Caco-2 (cell line): ENCODE results near the gene AGFG1. TPM values are rescaled to one million over a fixed set of nuclear protein-coding genes. Genes with fewer than 3 reads are reported as not detected.
A peak's percentile ranks its signal among the peaks of the same experiment; 100 is the strongest.
"Not testable (repeated sequence)": the region's sequence is repeated elsewhere in the genome, so short reads cannot be mapped to it uniquely, and the experiment has no call there.

Experiments
- BruUV-seq: library from RNA; stranded (reverse); fragments of 400-500 nt; replicated peaks from 2 replicates; lab custom pipeline; 2021; lab: Mats Ljungman, UMichigan
- CTCF ChIA-PET: fragments of 300-600 bp; sonication (Branson Sonifier 250); formaldehyde crosslinking; loops from one replicate; lab custom pipeline; 2022; ENCODE audit warnings: antibody characterized with exemption; lab: Charles Lee
- POLR2A ChIA-PET: fragments of 300-600 bp; sonication (Branson Sonifier 250); formaldehyde crosslinking; loops from one replicate; lab custom pipeline; 2022; ENCODE audit warnings: antibody characterized with exemption; lab: Charles Lee
- DNase-seq, 2 experiments: peaks; one replicate each; pipeline versions ENCODE4 v3.0.0 to v3.0.0-alpha.2; 2020 to 2022
- H3K27me3 ChIP-seq: replicated peaks from 2 replicates; pipeline ENCODE4 v1.6.0; 2011; ENCODE audit warnings: low read length; ENCODE audit not compliant: control insufficient read depth, insufficient read depth
- H3K36me3 ChIP-seq: 2 replicates; pipeline ENCODE4 v1.5.1; 2011; ENCODE audit warnings: low read length; ENCODE audit not compliant: control insufficient read depth, insufficient read depth
- H3K4me1 ChIP-seq: fragments of 250-450 bp; sonication (Bioruptor Pico); 2 replicates; pipeline ENCODE4 v1.5.1; 2020; ENCODE audit warnings: mild to moderate bottlenecking
- H3K4me3 ChIP-seq: 2 replicates; pipeline ENCODE4 v1.5.1; 2011; ENCODE audit warnings: low read depth, mild to moderate bottlenecking, control low read depth, low read length
- H3K9me3 ChIP-seq: fragments of 250-450 bp; sonication (Bioruptor Pico); 2 replicates; pipeline ENCODE4 v1.5.1; 2020; ENCODE audit warnings: mild to moderate bottlenecking, moderate library complexity
- H3K27ac Mint-ChIP-seq: one replicate; pipeline ENCODE4 v1.8.0; 2022; ENCODE audit warnings: mixed read lengths; ENCODE audit not compliant: unreplicated experiment
- H3K27me3 Mint-ChIP-seq: one replicate; pipeline ENCODE4 v1.8.0; 2022; ENCODE audit warnings: mixed read lengths; ENCODE audit not compliant: insufficient read depth, unreplicated experiment
- H3K36me3 Mint-ChIP-seq: one replicate; pipeline ENCODE4 v1.8.0; 2022; ENCODE audit warnings: mild to moderate bottlenecking, mixed read lengths; ENCODE audit not compliant: insufficient read depth, unreplicated experiment
- H3K4me1 Mint-ChIP-seq: one replicate; pipeline ENCODE4 v1.8.0; 2022; ENCODE audit warnings: low read depth, mixed read lengths; ENCODE audit not compliant: unreplicated experiment
- H3K4me3 Mint-ChIP-seq: one replicate; pipeline ENCODE4 v1.8.0; 2022; ENCODE audit warnings: mild to moderate bottlenecking, moderate library complexity, mixed read lengths; ENCODE audit not compliant: unreplicated experiment
- H3K9me3 Mint-ChIP-seq: one replicate; pipeline ENCODE4 v1.8.0; 2022; ENCODE audit warnings: mixed read lengths; ENCODE audit not compliant: unreplicated experiment
- CTCF ChIP-seq, 2 experiments: fragments of 200-600 bp in 1 of 2; IDR thresholded peaks; 1 replicate in 1 of 2; 2 replicates in 1 of 2; pipeline versions ENCODE4 v1.5.1 to v1.8.0; 2011 to 2022; ENCODE audit warnings: antibody characterized with exemption in 1 of 2, control low read depth in 1 of 2, inconsistent platforms in 1 of 2, low read depth in 1 of 2, low read length in 1 of 2, mild to moderate bottlenecking in 1 of 2, moderate library complexity in 1 of 2; ENCODE audit not compliant: insufficient read depth in 1 of 2, severe bottlenecking in 1 of 2, unreplicated experiment in 1 of 2
- intact Hi-C: fragments of 100-400 bp; cut with micrococcal nuclease; formaldehyde crosslinking; loops from one replicate; pipeline ENCODE4 v1.10.0; 2022; ENCODE audit not compliant: unreplicated experiment
- total RNA-seq: library from RNA; stranded (reverse); gene quantifications from 2 replicates; pipeline ENCODE4 v1.2.3, GENCODE V29; 2022

The AGFG1 gene
- total RNA-seq, 1 experiment from 2014 or later: 73.1 TPM

DNA sequence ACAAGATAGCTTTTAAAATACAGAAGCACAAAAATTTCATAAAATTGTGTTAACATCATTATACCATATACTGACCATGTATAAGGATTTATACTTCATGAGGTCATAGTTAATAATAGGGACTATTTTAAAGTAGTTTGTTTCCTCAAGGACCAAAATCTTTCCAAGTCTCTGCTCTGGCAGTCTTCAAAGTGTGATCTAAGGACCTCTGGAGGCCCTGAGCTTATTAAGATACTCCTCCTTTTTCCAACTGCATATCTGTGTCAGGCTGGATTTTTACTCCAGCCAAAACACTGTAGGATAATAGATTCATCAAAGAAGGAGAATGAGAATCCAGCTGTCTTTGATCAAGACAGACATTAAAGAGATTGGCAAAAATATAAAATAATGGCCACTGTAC lies 125.1 kb downstream of the AGFG1 start:
- Histone ChIP-seq H3K4me1 (no peaks in the 10 kb centered on the region), H3K9me3 (no peaks in the 10 kb centered on the region), H3K4me3 (no peak overlapping the region), H3K36me3 (no peaks in the 10 kb centered on the region), H3K27me3 (no peaks in the 10 kb centered on the region)
- no peak for TF ChIP-seq CTCF (IDR thresholded peaks at IDR 0.05; ENCODE audit: insufficient read depth in 1 of 2, low read depth in 1 of 2, low read length in 1 of 2, severe bottlenecking in 1 of 2, unreplicated experiment in 1 of 2)
- no peaks in the 10 kb centered on the region for H3K9me3 Mint-ChIP-seq
- ChIA-PET POLR2A (no interaction called here), CTCF (no interaction called here)
- H3K4me1 Mint-ChIP-seq: no peaks in the 10 kb centered on the region
- H3K27ac Mint-ChIP-seq: no peak overlapping the region
- no TSS peak for BruUV-seq
- DNase-seq: no peak
- H3K27me3 Mint-ChIP-seq: no peaks in the 10 kb centered on the region
- intact Hi-C loops: no loop called here
- no peak overlapping the region for H3K4me3 Mint-ChIP-seq
- no peaks in the 10 kb centered on the region for H3K36me3 Mint-ChIP-seq

GRCh38 chr2:227597998-227598397 lies 126.0 kb downstream of the AGFG1 start:
- CTCF ChIA-PET: no interaction called here
- Histone ChIP-seq H3K36me3 (no peaks in the 10 kb centered on the region), H3K4me1 (no peaks in the 10 kb centered on the region), H3K4me3 (no peak overlapping the region), H3K9me3 (no peaks in the 10 kb centered on the region), H3K27me3 (no peaks in the 10 kb centered on the region)
- no peak for DNase-seq
- H3K4me3 Mint-ChIP-seq: no peak overlapping the region
- H3K27me3 Mint-ChIP-seq: no peaks in the 10 kb centered on the region
- H3K9me3 Mint-ChIP-seq: no peaks in the 10 kb centered on the region
- BruUV-seq: no TSS peak
- intact Hi-C loops: no loop called here
- no peak for TF ChIP-seq CTCF (IDR thresholded peaks at IDR 0.05; ENCODE audit: insufficient read depth in 1 of 2, low read depth in 1 of 2, low read length in 1 of 2, severe bottlenecking in 1 of 2, unreplicated experiment in 1 of 2)
- no peaks in the 10 kb centered on the region for H3K36me3 Mint-ChIP-seq
- H3K27ac Mint-ChIP-seq: no peak overlapping the region
- POLR2A ChIA-PET: no interaction called here
- no peaks in the 10 kb centered on the region for H3K4me1 Mint-ChIP-seq

GRCh38 chr2:227598835-227599503 lies 127.0 kb downstream of the AGFG1 start, which contains the start of gene SCYGR2:
SCYGR2 (plus strand) TSS chr2:227598893; CDS start chr2:227598893, 0 bp downstream.
- H3K9me3 Mint-ChIP-seq, H3K4me3 Mint-ChIP-seq, H3K9me3 ChIP-seq, H3K36me3 Mint-ChIP-seq, H3K4me1 Mint-ChIP-seq, H3K27me3 Mint-ChIP-seq, CTCF ChIA-PET, H3K4me3 ChIP-seq, intact Hi-C loops, H3K36me3 ChIP-seq, DNase-seq, H3K4me1 ChIP-seq, POLR2A ChIA-PET, H3K27me3 ChIP-seq, BruUV-seq: not testable (repeated sequence)
- H3K27ac Mint-ChIP-seq: peak within 1 kb of the TSS; percentile 16
